ENCODE data around the gene PPP1CA.

Gene PPP1CA

DNA sequence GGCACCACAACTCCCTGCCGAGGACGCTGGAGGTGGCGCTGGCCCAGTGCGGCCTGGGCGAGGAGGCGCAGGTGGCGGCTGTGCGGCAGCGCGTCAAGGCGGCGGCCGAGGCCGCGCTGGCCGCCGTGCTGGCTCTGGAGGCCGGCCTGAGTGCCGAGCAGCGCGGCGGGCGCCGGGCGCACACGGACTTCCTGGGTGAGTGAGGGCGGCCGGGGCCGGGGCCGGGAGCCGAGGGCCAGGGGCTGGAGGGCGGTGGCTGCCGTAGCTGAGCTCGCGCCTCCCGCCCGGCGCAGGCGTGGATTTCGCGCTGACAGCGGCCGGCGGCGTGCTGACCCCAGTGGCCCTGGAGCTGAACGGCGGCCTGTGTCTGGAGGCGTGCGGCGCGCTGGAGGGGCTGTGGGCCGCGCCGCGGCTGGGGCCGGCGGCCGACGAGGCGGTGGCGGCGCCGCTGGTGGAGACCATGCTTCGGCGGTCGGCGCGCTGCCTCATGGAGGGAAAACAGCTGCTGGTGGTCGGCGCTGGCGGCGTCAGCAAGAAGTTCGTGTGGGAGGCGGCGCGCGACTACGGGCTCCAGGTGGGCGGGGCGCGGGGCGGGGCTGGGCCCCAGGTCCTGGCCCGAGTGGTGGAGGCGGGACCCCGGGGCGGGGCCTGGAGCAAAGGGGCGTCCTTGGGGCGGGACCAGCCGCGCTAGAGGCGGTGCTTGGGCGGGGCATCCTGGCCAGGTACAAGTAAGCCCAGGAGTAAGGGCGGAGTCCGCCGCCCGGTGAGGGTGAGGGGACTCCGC, 19.2 kb upstream of the PPP1CA start:
- no peaks in the 10 kb centered on the region for H3K79me2 ChIP-seq
- H3K4me2 ChIP-seq (ENCODE audit: low read length), result peak overlapping the region; percentile 68
- H3K4me3 ChIP-seq (ENCODE audit: low read depth, low read length), result peak overlapping the region; percentile 43
- H3K9me3 ChIP-seq (ENCODE audit: control insufficient read depth, low read length), result no peaks in the 10 kb centered on the region
- no peaks in the 10 kb centered on the region for H3K36me3 ChIP-seq (ENCODE audit: control insufficient read depth, insufficient read depth, low read length)
- H3K27ac ChIP-seq, result peak overlapping the region; percentile 64
- H3K9ac ChIP-seq, result no peak overlapping the region
- no peaks in the 10 kb centered on the region for H3K27me3 ChIP-seq (ENCODE audit: control insufficient read depth, insufficient read depth, low read length)
- peaks cover 16% of the 10 kb centered on the region for H3K4me1 ChIP-seq
- TF ChIP-seq, protein P1, sequence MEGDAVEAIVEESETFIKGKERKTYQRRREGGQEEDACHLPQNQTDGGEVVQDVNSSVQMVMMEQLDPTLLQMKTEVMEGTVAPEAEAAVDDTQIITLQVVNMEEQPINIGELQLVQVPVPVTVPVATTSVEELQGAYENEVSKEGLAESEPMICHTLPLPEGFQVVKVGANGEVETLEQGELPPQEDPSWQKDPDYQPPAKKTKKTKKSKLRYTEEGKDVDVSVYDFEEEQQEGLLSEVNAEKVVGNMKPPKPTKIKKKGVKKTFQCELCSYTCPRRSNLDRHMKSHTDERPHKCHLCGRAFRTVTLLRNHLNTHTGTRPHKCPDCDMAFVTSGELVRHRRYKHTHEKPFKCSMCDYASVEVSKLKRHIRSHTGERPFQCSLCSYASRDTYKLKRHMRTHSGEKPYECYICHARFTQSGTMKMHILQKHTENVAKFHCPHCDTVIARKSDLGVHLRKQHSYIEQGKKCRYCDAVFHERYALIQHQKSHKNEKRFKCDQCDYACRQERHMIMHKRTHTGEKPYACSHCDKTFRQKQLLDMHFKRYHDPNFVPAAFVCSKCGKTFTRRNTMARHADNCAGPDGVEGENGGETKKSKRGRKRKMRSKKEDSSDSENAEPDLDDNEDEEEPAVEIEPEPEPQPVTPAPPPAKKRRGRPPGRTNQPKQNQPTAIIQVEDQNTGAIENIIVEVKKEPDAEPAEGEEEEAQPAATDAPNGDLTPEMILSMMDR (IDR thresholded peaks at IDR 0.05), result no peak
- H2AFZ ChIP-seq, result peak overlapping the region; percentile 38

DNA sequence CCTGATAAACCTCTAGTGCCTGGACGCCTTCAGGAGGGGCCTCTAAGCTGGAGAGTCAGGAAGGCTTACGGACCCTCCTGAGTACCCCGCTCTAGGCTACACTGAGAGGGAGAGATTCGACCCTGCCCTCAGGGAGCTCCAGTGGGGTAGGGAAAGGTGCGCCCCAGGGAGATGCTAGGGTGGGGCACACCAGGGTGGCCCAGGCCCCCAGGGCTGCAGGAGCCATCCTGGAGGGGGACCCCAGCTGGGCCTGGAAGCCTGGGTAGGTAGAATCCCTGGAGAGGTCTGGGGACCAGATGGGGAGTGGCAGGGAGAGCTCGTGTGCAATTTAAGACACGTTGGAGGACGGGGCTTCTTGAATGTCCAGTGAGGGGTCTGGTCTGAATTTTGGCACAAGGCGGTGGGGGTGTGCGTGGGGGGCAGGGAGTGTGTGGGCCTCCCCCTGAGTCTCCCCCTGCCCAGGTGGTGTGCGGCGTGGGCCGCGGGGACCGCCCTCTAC, 18.5 kb upstream of the PPP1CA start:
- H3K9me3 ChIP-seq (ENCODE audit: control insufficient read depth, low read length), result no peaks in the 10 kb centered on the region
- TF ChIP-seq, protein P1 (IDR thresholded peaks at IDR 0.05), result no peak
- H3K9ac ChIP-seq, result no peak overlapping the region
- peak overlapping the region; percentile 43 for H3K4me3 ChIP-seq (ENCODE audit: low read depth, low read length)
- no peaks in the 10 kb centered on the region for H3K79me2 ChIP-seq
- no peaks in the 10 kb centered on the region for H3K36me3 ChIP-seq (ENCODE audit: control insufficient read depth, insufficient read depth, low read length)
- H3K27me3 ChIP-seq (ENCODE audit: control insufficient read depth, insufficient read depth, low read length), result no peaks in the 10 kb centered on the region
- peak overlapping the region; percentile 68 for H3K4me2 ChIP-seq (ENCODE audit: low read length)
- peaks cover 16% of the 10 kb centered on the region for H3K4me1 ChIP-seq
- no peak overlapping the region for H2AFZ ChIP-seq
- peak overlapping the region; percentile 64 for H3K27ac ChIP-seq

DNA sequence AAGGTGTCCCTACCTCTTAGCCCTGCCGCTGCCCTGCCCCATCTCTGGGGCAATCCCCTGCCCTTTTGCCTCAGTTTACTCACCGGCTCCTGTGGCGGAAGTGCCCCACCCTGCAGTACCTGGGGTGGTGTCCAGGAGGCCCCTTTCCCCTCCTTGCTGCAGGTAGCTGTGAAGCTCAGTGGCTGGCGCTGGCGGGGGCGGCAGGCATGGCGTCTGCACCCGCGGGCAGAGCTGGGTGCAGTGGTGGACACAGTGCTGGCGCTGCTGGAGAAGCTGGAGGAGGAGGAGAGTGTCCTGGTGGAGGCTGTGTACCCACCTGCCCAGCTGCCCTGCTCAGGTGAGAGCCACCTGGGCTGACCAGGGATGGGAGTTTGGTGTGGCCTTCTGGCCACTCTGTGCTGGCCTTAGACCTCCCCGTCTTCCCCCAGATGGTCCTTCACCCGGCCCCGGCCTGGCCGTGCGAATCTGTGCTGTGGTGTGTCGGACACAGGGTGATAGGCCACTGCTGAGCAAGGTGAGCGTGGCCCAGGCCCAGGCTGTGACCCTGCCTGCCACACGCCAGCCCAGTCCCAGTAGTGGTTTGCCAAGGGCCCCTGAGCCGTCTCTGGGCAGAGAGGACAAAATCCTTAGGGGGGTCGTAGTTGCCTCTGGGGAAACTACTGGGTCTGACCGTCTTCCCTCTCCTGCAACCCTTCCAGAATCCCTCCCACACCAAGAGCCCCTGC, 17.8 kb upstream of the PPP1CA start:
- peak overlapping the region; percentile 78 for H3K27ac ChIP-seq
- H3K9me3 ChIP-seq (ENCODE audit: control insufficient read depth, low read length), result no peaks in the 10 kb centered on the region
- TF ChIP-seq, protein P1 (IDR thresholded peaks at IDR 0.05), result no peak
- peak overlapping the region; percentile 68 for H3K4me2 ChIP-seq (ENCODE audit: low read length)
- no peak overlapping the region for H3K4me3 ChIP-seq (ENCODE audit: low read depth, low read length)
- peaks cover 16% of the 10 kb centered on the region for H3K4me1 ChIP-seq
- H3K27me3 ChIP-seq (ENCODE audit: control insufficient read depth, insufficient read depth, low read length), result no peaks in the 10 kb centered on the region
- H3K9ac ChIP-seq, result no peak overlapping the region
- no peak overlapping the region for H2AFZ ChIP-seq
- no peaks in the 10 kb centered on the region for H3K79me2 ChIP-seq
- no peaks in the 10 kb centered on the region for H3K36me3 ChIP-seq (ENCODE audit: control insufficient read depth, insufficient read depth, low read length)

GRCh38 chr11:67418476-67419281, 17.0 kb upstream of the PPP1CA start:
- Histone ChIP-seq H3K27ac (peak overlapping the region; percentile 78), H3K9ac (no peak overlapping the region), H3K79me2 (no peaks in the 10 kb centered on the region), H3K4me1 (peaks cover 16% of the 10 kb centered on the region), H3K27me3 (ENCODE audit: control insufficient read depth, insufficient read depth, low read length) (no peaks in the 10 kb centered on the region), H3K4me3 (ENCODE audit: low read depth, low read length) (no peak overlapping the region), H3K4me2 (ENCODE audit: low read length) (peak overlapping the region; percentile 51), H3K9me3 (ENCODE audit: control insufficient read depth, low read length) (no peaks in the 10 kb centered on the region), H2AFZ (no peak overlapping the region), H3K36me3 (ENCODE audit: control insufficient read depth, insufficient read depth, low read length) (no peaks in the 10 kb centered on the region)
- TF ChIP-seq, protein P1 (IDR thresholded peaks at IDR 0.05), result no peak

All from parathyroid adenoma (tissue), 2 donors.